HUES64 (cell line): ENCODE measurements around the gene SCYGR8. TPM values are rescaled to one million over a fixed set of nuclear protein-coding genes. Genes with fewer than 3 reads are reported as not detected.

Experiments
- H3K27ac ChIP-seq: 2 replicates; pipeline ENCODE4 v1.7.0; 2013; ENCODE audit warnings: low read depth, low read length, inconsistent platforms
- H3K27me3 ChIP-seq: 2 replicates; pipeline ENCODE4 v1.6.1; 2013; ENCODE audit warnings: mild to moderate bottlenecking, low read length; ENCODE audit not compliant: insufficient read depth
- H3K36me3 ChIP-seq: 2 replicates; pipeline ENCODE4 v1.6.1; 2013; ENCODE audit warnings: mild to moderate bottlenecking, low read length; ENCODE audit not compliant: insufficient read depth
- H3K4me1 ChIP-seq: 2 replicates; pipeline ENCODE4 v1.6.1; 2013; ENCODE audit warnings: mild to moderate bottlenecking, low read length, moderate library complexity; ENCODE audit not compliant: insufficient read depth
- H3K4me3 ChIP-seq: 2 replicates; pipeline ENCODE4 v1.5.1; 2013; ENCODE audit warnings: mild to moderate bottlenecking, low read length, moderate library complexity
- H3K9ac ChIP-seq: 2 replicates; pipeline ENCODE4 v1.6.1; 2013; ENCODE audit warnings: mild to moderate bottlenecking, low read depth, low read length
- H3K9me3 ChIP-seq: 2 replicates; pipeline ENCODE4 v1.6.1; 2013; ENCODE audit warnings: low read depth, low read length; ENCODE audit not compliant: insufficient read depth
- WGBS: fragments of 150-250, 120-280 bp; methylation state at CpG from one replicate; pipeline ENCODE4 v1.1.7; 2013; ENCODE audit warnings: missing lambda C conversion rate; 5-methylcytosine and 5-hydroxymethylcytosine counted together
- polyA plus RNA-seq, 2 experiments: library from polyadenylated mRNA; stranded (reverse); fragments of 50-300 nt; gene quantifications; one replicate each; pipeline ENCODE4 v1.2.3, GENCODE V29; 2013

The SCYGR8 gene, protein sequence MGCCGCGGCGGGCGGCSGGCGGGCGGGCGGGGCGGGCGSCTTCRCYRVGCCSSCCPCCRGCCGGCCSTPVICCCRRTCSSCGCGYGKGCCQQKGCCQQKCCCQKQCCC
- polyA plus RNA-seq (2013, experiment 1 of 2): not detected
- not detected for polyA plus RNA-seq (2013, experiment 2 of 2)

DNA sequence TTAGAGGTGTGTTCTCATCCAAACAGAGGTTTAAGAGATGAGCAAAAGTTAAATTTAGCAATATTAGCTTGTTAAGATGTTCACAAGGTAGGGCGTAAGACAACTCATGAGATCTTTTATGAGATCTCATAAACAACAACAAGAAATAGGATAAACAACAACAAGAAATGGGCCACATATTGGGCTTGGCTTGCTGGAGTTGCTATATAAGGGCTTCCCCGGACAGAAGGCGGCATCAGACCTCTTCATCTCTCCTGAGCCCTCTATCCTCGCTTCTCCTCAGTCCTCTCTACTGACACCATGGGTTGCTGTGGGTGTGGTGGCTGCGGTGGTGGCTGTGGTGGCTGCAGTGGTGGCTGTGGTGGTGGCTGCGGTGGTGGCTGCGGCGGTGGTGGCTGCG, at the start of gene SCYGR8:
Gene SCYGR8, plus strand, starts transcription at position 301 of the 400 bp plus-strand sequence. Its CDS starts 0 bp downstream, at position 301.
- no peaks in the 10 kb centered on the region for H3K27me3 ChIP-seq
- 98% methylated on average over 6 of the region's 9 CpGs for WGBS
- no peaks in the 10 kb centered on the region for H3K4me1 ChIP-seq
- no peak within 1 kb of the TSS for H3K27ac ChIP-seq
- H3K9ac ChIP-seq: no peak within 1 kb of the TSS
- H3K9me3 ChIP-seq: no peaks in the 10 kb centered on the region
- H3K36me3 ChIP-seq: no peaks in the 10 kb centered on the region
- H3K4me3 ChIP-seq: no peak within 1 kb of the TSS

DNA sequence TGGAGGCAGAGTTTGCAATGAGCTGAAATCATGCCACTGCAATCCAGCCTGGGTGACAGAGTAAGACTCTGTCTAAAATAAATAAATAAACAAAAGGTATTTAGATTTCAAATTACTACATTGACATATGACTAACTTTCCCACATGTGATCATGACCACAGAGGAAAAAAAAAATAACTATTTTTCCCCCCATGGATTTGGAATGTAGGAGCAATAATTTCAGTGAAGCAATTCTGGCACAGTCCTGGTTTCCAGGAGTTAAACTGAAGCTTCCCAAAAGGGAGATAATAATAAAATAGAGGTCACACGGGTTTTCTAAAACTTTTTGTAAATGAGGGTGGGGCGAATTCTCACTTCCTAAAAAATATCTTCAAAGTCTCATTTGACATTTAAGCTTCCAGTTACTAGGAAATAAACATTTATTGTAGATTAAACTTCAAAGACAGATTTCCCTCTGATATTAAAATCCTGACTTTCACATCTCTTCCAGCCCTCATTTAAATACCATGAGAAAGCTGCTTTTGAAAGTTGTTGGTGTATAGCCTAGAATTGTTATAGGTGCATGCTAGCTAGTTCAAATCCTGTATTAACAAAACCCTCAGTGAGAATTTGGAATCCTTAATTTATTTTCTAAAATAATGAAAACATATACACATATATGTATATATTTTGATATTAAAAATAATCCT, 48.6 kb upstream of the SCYGR8 start:
- Histone ChIP-seq H3K36me3 (no peaks in the 10 kb centered on the region), H3K9me3 (no peaks in the 10 kb centered on the region), H3K4me1 (no peaks in the 10 kb centered on the region), H3K27ac (no peak overlapping the region), H3K4me3 (no peak overlapping the region), H3K9ac (no peak overlapping the region), H3K27me3 (no peaks in the 10 kb centered on the region)
- no CpG with 5 or more reads among the region's 2 CpGs for WGBS

DNA sequence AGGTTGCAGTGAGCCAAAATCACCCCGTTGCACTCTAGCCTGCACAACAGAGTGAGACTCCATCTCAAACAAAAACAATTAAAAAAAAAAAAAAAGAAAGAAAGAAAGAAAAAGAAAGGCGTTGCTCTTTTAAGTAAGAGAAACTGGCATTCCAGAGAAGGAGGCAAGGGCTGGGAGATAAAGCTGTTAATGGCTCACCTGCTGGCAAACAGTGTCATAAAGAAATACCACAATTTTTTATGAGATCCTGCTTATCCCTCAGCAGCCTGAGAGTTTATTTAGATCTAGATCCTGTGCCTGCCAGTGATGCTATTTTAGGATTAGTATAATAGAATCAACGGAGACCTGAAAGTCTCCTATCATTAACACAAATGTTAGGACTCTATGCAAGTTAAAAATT, 44.1 kb upstream of the SCYGR8 start:
- 79% methylated on average over 2 of the region's 3 CpGs for WGBS
- no peak overlapping the region for H3K9ac ChIP-seq
- H3K9me3 ChIP-seq: no peaks in the 10 kb centered on the region
- H3K27me3 ChIP-seq: no peaks in the 10 kb centered on the region
- H3K27ac ChIP-seq: no peak overlapping the region
- no peaks in the 10 kb centered on the region for H3K36me3 ChIP-seq
- H3K4me3 ChIP-seq: no peak overlapping the region
- no peaks in the 10 kb centered on the region for H3K4me1 ChIP-seq

DNA sequence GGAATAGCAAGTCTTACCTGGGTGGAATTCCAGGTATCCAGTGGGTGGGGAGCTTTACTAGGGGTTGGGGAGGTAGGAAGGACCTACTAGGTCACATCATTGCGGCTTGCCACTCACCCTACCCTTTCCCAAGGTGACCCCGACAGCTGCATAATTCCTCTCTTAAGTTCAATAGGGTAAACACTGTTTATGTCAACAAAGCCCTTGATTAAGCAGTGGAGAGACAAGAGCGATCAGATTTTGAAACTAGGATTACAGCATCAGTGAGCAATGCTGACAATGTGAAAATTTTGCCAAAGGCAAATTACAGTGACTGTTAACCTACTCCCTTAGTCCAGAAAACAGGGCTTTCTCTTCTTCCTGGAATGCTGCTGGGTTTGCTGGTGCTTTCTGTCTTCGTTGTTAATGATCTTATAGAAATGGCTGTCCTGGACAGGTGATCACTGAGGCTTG, 42.4 kb upstream of the SCYGR8 start:
- Histone ChIP-seq H3K27ac (no peak overlapping the region), H3K4me1 (no peaks in the 10 kb centered on the region), H3K27me3 (no peaks in the 10 kb centered on the region), H3K9me3 (no peaks in the 10 kb centered on the region), H3K36me3 (no peaks in the 10 kb centered on the region), H3K4me3 (no peak overlapping the region), H3K9ac (no peak overlapping the region)
- 80% methylated on average over 4 of the region's 4 CpGs for WGBS

DNA sequence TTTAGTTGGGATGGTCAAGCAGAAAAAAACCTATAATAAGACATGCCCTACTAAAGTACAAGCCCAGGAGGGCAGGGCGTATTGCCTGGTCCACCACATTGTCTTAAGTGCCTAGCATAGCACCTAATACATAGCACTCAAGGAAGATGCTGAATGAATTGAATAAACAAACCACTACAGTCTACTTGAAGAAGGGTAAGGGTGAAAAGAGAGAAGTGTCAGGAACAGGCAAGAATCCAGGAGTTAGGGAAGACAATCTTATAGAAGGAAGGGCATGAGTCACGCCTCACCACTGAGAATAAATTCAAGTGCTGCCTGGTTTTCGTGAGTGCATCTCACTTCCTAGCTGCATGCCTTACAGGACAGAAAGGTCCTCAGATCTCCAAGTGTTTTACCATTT, 41.7 kb upstream of the SCYGR8 start:
- 89% methylated on average over 3 of the region's 3 CpGs for whole genome bisulfite sequencing

DNA sequence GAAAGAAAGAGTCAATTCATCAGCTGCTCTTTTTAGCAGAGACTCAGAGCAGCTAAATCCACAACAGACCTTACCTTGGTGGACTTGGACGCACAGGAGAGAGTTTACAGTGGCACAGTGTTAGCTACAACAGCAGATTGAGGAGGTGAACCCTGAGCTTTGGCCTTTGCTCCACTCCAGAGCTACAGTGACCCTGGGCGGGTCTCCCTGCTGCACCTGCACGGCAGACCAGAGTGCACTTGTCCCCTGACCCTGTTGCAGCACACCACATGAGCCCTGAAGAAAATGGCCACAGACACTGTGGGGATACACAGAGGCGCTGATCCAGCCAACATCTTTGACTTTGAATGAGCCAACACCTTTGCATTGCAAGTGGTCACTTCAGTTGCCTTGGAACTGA, 38.8 kb upstream of the SCYGR8 start:
- Histone ChIP-seq H3K4me3 (no peak overlapping the region), H3K27ac (no peak overlapping the region), H3K27me3 (no peaks in the 10 kb centered on the region), H3K36me3 (no peaks in the 10 kb centered on the region), H3K4me1 (no peaks in the 10 kb centered on the region), H3K9me3 (no peaks in the 10 kb centered on the region), H3K9ac (no peak overlapping the region)
- WGBS: 92% methylated on average over 4 of the region's 4 CpGs

More for the DNA sequence above, 41.7 kb upstream of the SCYGR8 start:
- Histone ChIP-seq H3K9ac (no peak overlapping the region), H3K27ac (no peak overlapping the region), H3K4me1 (no peaks in the 10 kb centered on the region), H3K9me3 (no peaks in the 10 kb centered on the region), H3K4me3 (no peak overlapping the region), H3K27me3 (no peaks in the 10 kb centered on the region), H3K36me3 (no peaks in the 10 kb centered on the region)

DNA sequence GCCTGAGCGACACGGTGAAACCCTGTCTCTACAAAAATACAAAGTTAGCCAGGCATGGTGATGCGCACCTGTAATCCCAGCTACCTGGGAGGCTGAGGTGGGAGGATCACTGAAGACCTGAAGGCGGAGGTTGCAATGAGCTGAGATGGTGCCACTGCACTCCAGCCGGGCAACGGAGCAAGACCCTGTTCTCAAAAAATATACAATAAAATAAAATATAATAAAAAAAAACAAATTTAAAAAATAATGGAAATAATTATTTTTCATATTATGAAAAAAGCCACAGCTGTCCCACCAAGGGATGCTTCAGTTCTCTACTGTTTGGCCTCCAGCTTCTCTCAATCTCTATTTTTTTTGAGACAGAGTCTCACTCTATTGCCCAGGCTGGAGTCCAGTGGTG, 38.3 kb upstream of the SCYGR8 start:
- H3K9me3 ChIP-seq: no peaks in the 10 kb centered on the region
- H3K27me3 ChIP-seq: no peaks in the 10 kb centered on the region
- no peaks in the 10 kb centered on the region for H3K4me1 ChIP-seq
- H3K4me3 ChIP-seq: no peak overlapping the region
- H3K27ac ChIP-seq: no peak overlapping the region
- no peaks in the 10 kb centered on the region for H3K36me3 ChIP-seq
- H3K9ac ChIP-seq: no peak overlapping the region
- 72% methylated on average over 4 of the region's 6 CpGs for WGBS

DNA sequence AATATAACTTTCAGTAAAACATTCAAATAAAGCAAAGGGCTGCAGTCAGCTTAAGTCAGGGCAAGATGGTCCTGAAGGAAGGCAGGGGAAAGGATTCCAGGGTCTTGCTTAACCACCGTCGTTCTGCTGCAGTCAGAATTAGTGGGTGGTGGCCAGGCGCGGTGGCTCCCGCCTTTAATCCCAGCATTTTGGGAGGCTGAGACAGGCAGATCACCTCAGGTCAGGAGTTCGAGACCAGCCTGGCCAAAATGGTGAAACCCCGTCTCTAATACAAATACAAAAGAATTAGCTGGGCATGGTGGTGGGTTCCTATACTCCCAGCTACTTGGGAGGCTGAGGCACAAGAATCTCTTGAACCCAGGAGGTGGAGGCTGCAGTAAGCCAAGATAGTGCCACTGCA, 34.7 kb upstream of the SCYGR8 start:
- no peaks in the 10 kb centered on the region for H3K27me3 ChIP-seq
- no peaks in the 10 kb centered on the region for H3K36me3 ChIP-seq
- no peak overlapping the region for H3K4me3 ChIP-seq
- H3K9ac ChIP-seq: no peak overlapping the region
- H3K27ac ChIP-seq: no peak overlapping the region
- H3K4me1 ChIP-seq: peaks cover 2% of the 10 kb centered on the region; the same call in 1 of the 2 replicates
- WGBS: 95% methylated on average over 7 of the region's 7 CpGs
- H3K9me3 ChIP-seq: no peaks in the 10 kb centered on the region

DNA sequence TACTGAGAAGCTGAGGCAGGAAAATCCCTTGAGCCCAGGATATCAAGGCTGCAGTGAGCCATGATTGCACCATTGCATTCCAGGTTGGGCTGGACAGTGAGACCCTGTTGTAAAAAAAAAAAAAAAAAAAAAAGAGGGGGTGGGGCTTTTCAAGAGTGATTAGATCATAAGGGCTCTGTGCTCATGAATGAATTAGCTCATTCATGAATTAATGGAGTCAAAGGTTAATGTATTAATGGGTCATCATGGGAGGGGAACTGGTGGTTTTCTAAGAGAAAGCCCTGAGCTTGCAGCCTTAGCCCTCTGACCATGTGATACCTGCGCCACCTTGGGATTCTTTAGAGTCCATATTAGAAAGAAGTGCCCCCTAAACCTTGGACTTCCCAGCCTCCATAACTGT, 32.4 kb upstream of the SCYGR8 start:
- H3K36me3 ChIP-seq: no peaks in the 10 kb centered on the region
- 100% methylated on average over 1 of the region's 1 CpG for WGBS
- no peak overlapping the region for H3K9ac ChIP-seq
- H3K27ac ChIP-seq: no peak overlapping the region
- peaks cover 12% of the 10 kb centered on the region for H3K4me1 ChIP-seq
- H3K9me3 ChIP-seq: no peaks in the 10 kb centered on the region
- H3K27me3 ChIP-seq: peaks cover 10% of the 10 kb centered on the region; the same call in 1 of the 2 replicates
- no peak overlapping the region for H3K4me3 ChIP-seq

DNA sequence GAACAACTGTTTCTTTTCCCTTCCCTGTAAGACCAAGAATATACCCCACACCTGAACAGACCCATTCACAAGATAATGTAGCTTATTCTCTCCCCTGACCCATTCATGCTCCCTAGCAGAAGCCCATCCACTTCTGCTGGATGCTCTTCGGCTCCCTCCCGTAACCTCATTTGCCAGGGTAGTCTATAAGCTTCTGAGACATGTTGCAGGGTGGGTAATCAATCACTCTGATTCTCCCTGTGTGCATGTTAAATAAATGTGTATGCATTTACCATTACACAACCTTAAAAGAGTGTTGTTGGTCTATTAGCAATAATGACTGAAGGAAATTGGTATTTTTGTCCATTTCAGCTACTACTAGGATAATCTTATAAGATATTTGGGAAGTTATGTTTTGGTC, 29.2 kb upstream of the SCYGR8 start:
- Histone ChIP-seq H3K4me1 (peaks cover 12% of the 10 kb centered on the region), H3K9me3 (no peaks in the 10 kb centered on the region)
- WGBS: 86% methylated on average over 2 of the region's 2 CpGs

DNA sequence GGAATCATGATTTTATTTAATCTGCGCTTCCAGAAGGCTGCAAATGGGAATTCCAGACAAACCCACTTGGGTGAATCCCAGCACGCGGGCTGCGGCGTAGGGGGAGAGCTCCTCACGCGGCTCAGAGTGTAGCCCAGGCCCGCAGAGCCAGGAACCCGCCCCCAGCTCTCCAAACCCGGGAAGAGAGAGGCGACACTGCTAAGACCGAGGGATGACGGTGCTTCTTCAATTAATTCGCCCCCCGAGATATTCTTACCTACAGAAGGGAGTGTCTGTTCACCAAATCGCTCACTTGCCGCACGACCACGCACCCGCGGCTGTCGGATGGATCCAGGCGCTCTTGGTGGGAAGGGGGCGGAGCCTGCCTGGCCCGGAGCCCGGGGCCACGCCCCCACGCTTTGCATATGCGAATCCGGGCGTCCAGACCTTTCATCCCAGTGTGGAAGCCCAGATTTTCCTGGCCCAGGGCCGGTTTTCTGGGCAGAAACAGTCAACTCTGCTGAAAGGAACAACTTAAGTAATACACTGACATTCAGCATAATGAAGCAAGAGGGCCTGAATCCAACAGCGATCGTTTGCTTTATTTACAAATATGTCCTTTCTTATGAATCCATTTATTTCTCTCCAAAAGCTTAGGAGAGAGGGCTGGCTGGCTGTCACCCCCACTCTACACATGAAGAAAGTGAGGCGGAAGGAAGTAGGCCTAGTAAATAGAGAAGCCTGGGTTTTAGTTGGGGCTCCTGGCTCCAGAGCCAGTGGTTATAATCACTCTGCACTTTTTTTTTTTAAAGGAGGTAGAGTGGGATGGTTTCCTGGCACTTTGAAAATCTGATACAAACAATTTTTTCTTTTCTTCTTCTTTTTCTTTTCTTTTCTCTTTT, 27.8 kb upstream of the SCYGR8 start, which contains the start of gene SLC19A3:
Gene SLC19A3, minus strand, starts transcription at position 342 of the 881 bp plus-strand sequence. CDS start 15,710 bp downstream, outside the sequence.
- H3K27ac ChIP-seq: no peak within 1 kb of the TSS
- H3K4me1 ChIP-seq: peaks cover 12% of the 10 kb centered on the region
- H3K36me3 ChIP-seq: no peaks in the 10 kb centered on the region
- peak within 1 kb of the TSS; percentile 66 for H3K9ac ChIP-seq
- peak within 1 kb of the TSS; percentile 82 for H3K4me3 ChIP-seq
- no peaks in the 10 kb centered on the region for H3K9me3 ChIP-seq
- H3K27me3 ChIP-seq: peaks cover 10% of the 10 kb centered on the region; the same call in 1 of the 2 replicates
- WGBS: 5% methylated on average over 34 of the region's 35 CpGs

More for the DNA sequence above, 29.2 kb upstream of the SCYGR8 start:
- no peak overlapping the region for H3K9ac ChIP-seq
- no peak overlapping the region for H3K27ac ChIP-seq
- H3K4me3 ChIP-seq: no peak overlapping the region
- H3K36me3 ChIP-seq: no peaks in the 10 kb centered on the region
- peaks cover 10% of the 10 kb centered on the region; the same call in 1 of the 2 replicates for H3K27me3 ChIP-seq
